Lung (tissue), 12 donors: ENCODE measurements around the gene AGAP1. TPM values are rescaled to one million over a fixed set of nuclear protein-coding genes. Genes with fewer than 3 reads are reported as not detected.

Source experiments
- ATAC-seq: fragments of 200-7000 bp; cut with Tn5 transposase; one replicate; pipeline ENCODE4 v1.9.1; 2020; ENCODE audit warnings: moderate number of reproducible peaks; ENCODE audit not compliant: insufficient read depth, low FRiP score
- DNase-seq, 3 donors: peaks; one replicate each; pipeline ENCODE4 v3.0.0-alpha.2; 2013 to 2017
- H3K27ac ChIP-seq, 2 donors: one replicate each; pipeline ENCODE4 v1.5.1; 2013; ENCODE audit warnings: mild to moderate bottlenecking in 2 of 2, moderate library complexity in 2 of 2, control low read depth in 1 of 2, inconsistent platforms in 1 of 2, low read depth in 1 of 2, low read length in 1 of 2
- H3K27me3 ChIP-seq, 3 donors: one replicate each; pipeline ENCODE4 v1.5.1; 2013; ENCODE audit warnings: low read length in 2 of 3; ENCODE audit not compliant: control insufficient read depth in 3 of 3, insufficient read depth in 3 of 3
- H3K36me3 ChIP-seq, 4 donors: one replicate each; pipeline ENCODE4 v1.5.1; 2013; ENCODE audit warnings: low read length in 4 of 4, mild to moderate bottlenecking in 1 of 4, moderate library complexity in 1 of 4; ENCODE audit not compliant: control insufficient read depth in 4 of 4, insufficient read depth in 4 of 4
- H3K4me1 ChIP-seq, 5 donors: one replicate each; pipeline ENCODE4 v1.5.1; 2013; ENCODE audit warnings: low read length in 5 of 5, mild to moderate bottlenecking in 2 of 5, moderate library complexity in 1 of 5; ENCODE audit not compliant: control insufficient read depth in 5 of 5, insufficient read depth in 5 of 5
- H3K4me3 ChIP-seq: one replicate; pipeline ENCODE4 v1.5.1; 2013; ENCODE audit warnings: mild to moderate bottlenecking, control low read depth, moderate library complexity
- H3K9ac ChIP-seq, 2 donors: one replicate each; pipeline ENCODE4 v1.5.1; 2013; ENCODE audit warnings: low read length in 2 of 2, control low read depth in 1 of 2; ENCODE audit not compliant: insufficient read depth in 1 of 2
- H3K9me3 ChIP-seq, 4 donors: one replicate each; pipeline ENCODE4 v1.5.1; 2013; ENCODE audit warnings: low read length in 3 of 4, mild to moderate bottlenecking in 1 of 4, moderate library complexity in 1 of 4; ENCODE audit not compliant: control insufficient read depth in 4 of 4, insufficient read depth in 3 of 4
- WGBS, 2 donors: extraction: QIAGEN DNeasy Blood & Tissue Kit; methylation state at CpG; one replicate each; pipeline ENCODE4 v1.1.7; 2013; 5-methylcytosine and 5-hydroxymethylcytosine counted together
- polyA plus RNA-seq, 2 donors: library from polyadenylated mRNA; stranded (reverse); fragments of 200-250 nt; gene quantifications; one replicate each; pipeline ENCODE4 v1.2.1, GENCODE V29; 2013
- total RNA-seq, 2 donors: library from RNA; depleted of rRNA in 1 of 2; stranded (reverse); fragments of >200 nt in 1 of 2; gene quantifications; one replicate each; pipeline ENCODE4 v1.2.1, GENCODE V29; 2014 to 2021
- TF ChIP-seq, protein P1 (sequence below): IDR thresholded peaks from 2 replicates; pipeline ENCODE4 v1.5.1; 2012; ENCODE audit warnings: mild to moderate bottlenecking; ENCODE audit errors: control extremely low read depth, extremely low read depth
- donor health status: control.
- donor health status: control.
- donor health status: Bipolar disorder and iron deficiency.
- donor health status: healthy.
- donor health status: DM: yes; HTN: yes; CAD: no.

AGAP1 gene
- total and polyA plus RNA-seq, 4 donors, result 6.6 to 39.4 (median 20.2) TPM

DNA sequence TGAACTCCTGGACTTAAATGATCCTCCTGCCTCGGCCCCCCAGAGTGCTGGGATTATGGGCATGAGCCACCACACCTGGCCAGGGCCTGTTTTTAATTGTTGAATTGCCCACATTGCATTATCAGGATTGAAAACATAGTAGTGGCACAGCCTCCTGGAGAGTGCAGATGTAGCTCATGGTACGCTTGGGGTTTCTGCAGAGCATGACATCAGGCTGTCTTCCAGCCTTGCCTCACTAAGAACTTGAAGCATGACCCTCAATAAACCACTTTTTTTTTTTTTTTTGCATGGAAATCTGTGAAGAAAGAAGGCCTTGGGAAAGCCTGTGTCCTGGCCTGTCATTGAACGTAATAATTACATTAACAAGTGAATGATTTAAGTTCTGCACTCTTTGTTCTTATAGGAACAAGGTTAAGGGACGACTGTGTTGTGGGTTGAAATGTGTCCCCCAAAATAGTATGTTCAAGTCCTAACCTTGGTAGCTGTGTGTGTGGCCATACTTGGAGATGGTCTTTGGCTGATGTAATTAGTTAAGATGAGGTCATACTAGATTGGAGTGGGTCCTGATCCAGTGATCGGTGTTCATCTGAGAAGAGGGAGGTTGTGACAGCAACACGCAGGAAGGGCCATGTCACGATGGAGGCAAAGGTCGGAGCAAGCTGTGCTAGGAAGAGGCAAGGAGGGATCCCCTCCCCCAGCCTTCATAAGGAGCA is 90.2 kb downstream of the AGAP1 start:
- H3K27ac ChIP-seq, result no peak overlapping the region
- H3K9me3 ChIP-seq, result no peaks in the 10 kb centered on the region
- DNase-seq, result no peak
- no peaks in the 10 kb centered on the region for H3K27me3 ChIP-seq
- H3K4me3 ChIP-seq, result no peak overlapping the region
- WGBS, 2 donors, result 84 to 88% methylated on average over 8 of the region's 8 CpGs
- no peaks in the 10 kb centered on the region for H3K36me3 ChIP-seq
- H3K9ac ChIP-seq, result no peak overlapping the region
- H3K4me1 ChIP-seq, result peaks cover 0 to 4% (median 3%) of the 10 kb centered on the region in 5 donors
- no peak for ATAC-seq
- TF ChIP-seq, protein P1, sequence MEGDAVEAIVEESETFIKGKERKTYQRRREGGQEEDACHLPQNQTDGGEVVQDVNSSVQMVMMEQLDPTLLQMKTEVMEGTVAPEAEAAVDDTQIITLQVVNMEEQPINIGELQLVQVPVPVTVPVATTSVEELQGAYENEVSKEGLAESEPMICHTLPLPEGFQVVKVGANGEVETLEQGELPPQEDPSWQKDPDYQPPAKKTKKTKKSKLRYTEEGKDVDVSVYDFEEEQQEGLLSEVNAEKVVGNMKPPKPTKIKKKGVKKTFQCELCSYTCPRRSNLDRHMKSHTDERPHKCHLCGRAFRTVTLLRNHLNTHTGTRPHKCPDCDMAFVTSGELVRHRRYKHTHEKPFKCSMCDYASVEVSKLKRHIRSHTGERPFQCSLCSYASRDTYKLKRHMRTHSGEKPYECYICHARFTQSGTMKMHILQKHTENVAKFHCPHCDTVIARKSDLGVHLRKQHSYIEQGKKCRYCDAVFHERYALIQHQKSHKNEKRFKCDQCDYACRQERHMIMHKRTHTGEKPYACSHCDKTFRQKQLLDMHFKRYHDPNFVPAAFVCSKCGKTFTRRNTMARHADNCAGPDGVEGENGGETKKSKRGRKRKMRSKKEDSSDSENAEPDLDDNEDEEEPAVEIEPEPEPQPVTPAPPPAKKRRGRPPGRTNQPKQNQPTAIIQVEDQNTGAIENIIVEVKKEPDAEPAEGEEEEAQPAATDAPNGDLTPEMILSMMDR, result no peak

DNA sequence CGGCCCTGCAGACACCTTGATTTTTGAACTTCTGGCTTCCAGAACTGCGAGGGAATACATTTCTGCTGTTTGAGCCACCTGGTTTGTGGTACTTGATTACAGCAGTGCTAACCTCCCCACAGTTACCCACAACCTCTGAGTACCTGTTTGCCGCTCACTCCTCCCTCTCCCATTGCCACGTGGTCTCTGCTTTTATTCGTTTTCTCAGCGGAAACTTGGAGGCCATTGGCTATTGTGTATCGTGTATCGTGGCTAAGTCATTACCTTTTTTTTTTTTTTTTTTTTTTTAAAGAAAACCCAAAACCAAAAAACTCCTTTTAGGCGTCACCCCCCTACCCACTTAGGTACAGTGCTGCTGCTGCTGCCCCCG is 90.8 kb downstream of the AGAP1 start:
- Histone ChIP-seq H3K4me1 (peaks cover 0 to 4% (median 3%) of the 10 kb centered on the region in 5 donors), H3K36me3 (no peaks in the 10 kb centered on the region), H3K27me3 (no peaks in the 10 kb centered on the region), H3K27ac (no peak overlapping the region), H3K9ac (no peak overlapping the region), H3K4me3 (no peak overlapping the region), H3K9me3 (no peaks in the 10 kb centered on the region)
- TF ChIP-seq, protein P1, result no peak
- ATAC-seq (no peak), DNase-seq (no peak)
- WGBS, 2 donors, result 84 to 87% methylated on average over 10 of the region's 10 CpGs

DNA sequence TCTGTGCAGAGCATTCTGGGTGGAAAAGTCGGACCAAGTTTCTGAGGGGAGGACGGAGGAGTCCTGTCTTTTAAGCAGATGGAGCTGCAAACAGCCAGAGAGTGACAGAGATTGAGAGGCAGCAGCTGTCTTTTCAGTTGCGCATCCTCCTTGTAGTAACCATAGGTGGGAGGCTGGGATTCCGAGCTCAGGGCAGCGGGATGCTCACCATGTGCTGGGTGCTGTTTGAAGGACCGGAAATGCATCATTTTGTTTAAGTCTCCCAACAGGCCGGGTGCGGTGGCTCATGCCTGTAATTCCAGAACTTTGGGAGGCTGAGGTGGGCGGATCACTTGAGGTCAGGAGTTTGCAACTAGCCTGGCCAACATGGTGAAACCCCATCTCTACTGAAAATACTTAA is 93.4 kb downstream of the AGAP1 start:
- ATAC-seq (no peak), DNase-seq (no peak)
- H3K9me3 ChIP-seq, result no peaks in the 10 kb centered on the region
- 90 to 94% methylated on average over 9 of the region's 9 CpGs for WGBS, 2 donors
- peaks cover 0 to 4% (median 3%) of the 10 kb centered on the region in 5 donors for H3K4me1 ChIP-seq
- H3K9ac ChIP-seq, result no peak overlapping the region
- H3K27me3 ChIP-seq, result no peaks in the 10 kb centered on the region
- H3K27ac ChIP-seq, result no peak overlapping the region
- H3K36me3 ChIP-seq, result no peaks in the 10 kb centered on the region
- no peak overlapping the region for H3K4me3 ChIP-seq
- TF ChIP-seq, protein P1, result no peak

DNA sequence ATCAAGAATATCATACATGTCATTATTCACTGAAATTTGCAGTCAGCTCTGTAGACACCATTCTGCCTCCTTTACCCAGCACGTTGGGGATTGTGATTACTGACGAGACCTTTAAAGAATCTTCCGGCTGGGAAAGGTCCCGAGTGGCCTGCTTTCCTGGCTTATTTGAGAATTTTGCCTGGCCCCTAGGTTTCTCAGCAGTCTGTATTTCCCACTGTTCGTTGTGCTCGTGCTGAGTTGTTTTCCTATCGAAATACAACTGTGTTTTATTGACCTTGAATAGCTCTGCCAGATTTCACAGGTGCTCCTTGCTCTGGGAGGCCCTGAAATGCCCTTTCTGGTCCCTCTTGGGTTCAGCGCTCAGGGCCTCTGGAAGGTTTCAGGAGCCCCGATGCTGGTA is 94.9 kb downstream of the AGAP1 start:
- H3K9ac ChIP-seq, result no peak overlapping the region
- H3K27me3 ChIP-seq, result no peaks in the 10 kb centered on the region
- 64 to 67% methylated on average over 9 of the region's 9 CpGs for WGBS, 2 donors
- TF ChIP-seq, protein P1, result no peak
- H3K4me1 ChIP-seq, result peaks cover 0 to 4% (median 3%) of the 10 kb centered on the region in 5 donors
- no peaks in the 10 kb centered on the region for H3K9me3 ChIP-seq
- H3K36me3 ChIP-seq, result no peaks in the 10 kb centered on the region
- no peak overlapping the region for H3K27ac ChIP-seq
- DNase-seq, result no peak
- no peak overlapping the region for H3K4me3 ChIP-seq
- no peak for ATAC-seq
